Lung (tissue), 12 donors: ENCODE measurements around the gene ANKS1B. TPM values are rescaled to one million over a fixed set of nuclear protein-coding genes. Genes with fewer than 3 reads are reported as not detected.

ENCODE experiments used
- ATAC-seq: fragments of 200-7000 bp; cut with Tn5 transposase; one replicate; pipeline ENCODE4 v1.9.1; 2020; ENCODE audit warnings: moderate number of reproducible peaks; ENCODE audit not compliant: insufficient read depth, low FRiP score
- DNase-seq, 3 donors: peaks; one replicate each; pipeline ENCODE4 v3.0.0-alpha.2; 2013 to 2017
- H3K27ac ChIP-seq, 2 donors: one replicate each; pipeline ENCODE4 v1.5.1; 2013; ENCODE audit warnings: mild to moderate bottlenecking in 2 of 2, moderate library complexity in 2 of 2, control low read depth in 1 of 2, inconsistent platforms in 1 of 2, low read depth in 1 of 2, low read length in 1 of 2
- H3K27me3 ChIP-seq, 3 donors: one replicate each; pipeline ENCODE4 v1.5.1; 2013; ENCODE audit warnings: low read length in 2 of 3; ENCODE audit not compliant: control insufficient read depth in 3 of 3, insufficient read depth in 3 of 3
- H3K36me3 ChIP-seq, 4 donors: one replicate each; pipeline ENCODE4 v1.5.1; 2013; ENCODE audit warnings: low read length in 4 of 4, mild to moderate bottlenecking in 1 of 4, moderate library complexity in 1 of 4; ENCODE audit not compliant: control insufficient read depth in 4 of 4, insufficient read depth in 4 of 4
- H3K4me1 ChIP-seq, 5 donors: one replicate each; pipeline ENCODE4 v1.5.1; 2013; ENCODE audit warnings: low read length in 5 of 5, mild to moderate bottlenecking in 2 of 5, moderate library complexity in 1 of 5; ENCODE audit not compliant: control insufficient read depth in 5 of 5, insufficient read depth in 5 of 5
- H3K4me3 ChIP-seq: one replicate; pipeline ENCODE4 v1.5.1; 2013; ENCODE audit warnings: mild to moderate bottlenecking, control low read depth, moderate library complexity
- H3K9ac ChIP-seq, 2 donors: one replicate each; pipeline ENCODE4 v1.5.1; 2013; ENCODE audit warnings: low read length in 2 of 2, control low read depth in 1 of 2; ENCODE audit not compliant: insufficient read depth in 1 of 2
- H3K9me3 ChIP-seq, 4 donors: one replicate each; pipeline ENCODE4 v1.5.1; 2013; ENCODE audit warnings: low read length in 3 of 4, mild to moderate bottlenecking in 1 of 4, moderate library complexity in 1 of 4; ENCODE audit not compliant: control insufficient read depth in 4 of 4, insufficient read depth in 3 of 4
- WGBS, 2 donors: extraction: QIAGEN DNeasy Blood & Tissue Kit; methylation state at CpG; one replicate each; pipeline ENCODE4 v1.1.7; 2013; 5-methylcytosine and 5-hydroxymethylcytosine counted together
- polyA plus RNA-seq, 2 donors: library from polyadenylated mRNA; stranded (reverse); fragments of 200-250 nt; gene quantifications; one replicate each; pipeline ENCODE4 v1.2.1, GENCODE V29; 2013
- total RNA-seq, 2 donors: library from RNA; depleted of rRNA in 1 of 2; stranded (reverse); fragments of >200 nt in 1 of 2; gene quantifications; one replicate each; pipeline ENCODE4 v1.2.1, GENCODE V29; 2014 to 2021
- TF ChIP-seq, protein P1 (sequence below): IDR thresholded peaks from 2 replicates; pipeline ENCODE4 v1.5.1; 2012; ENCODE audit warnings: mild to moderate bottlenecking; ENCODE audit errors: control extremely low read depth, extremely low read depth
- donor health status: control.
- donor health status: control.
- donor health status: Bipolar disorder and iron deficiency.
- donor health status: healthy.
- donor health status: DM: yes; HTN: yes; CAD: no.

The ANKS1B gene
- total and polyA plus RNA-seq, 4 donors: 0.32 to 10.3 (median 3.7) TPM

DNA sequence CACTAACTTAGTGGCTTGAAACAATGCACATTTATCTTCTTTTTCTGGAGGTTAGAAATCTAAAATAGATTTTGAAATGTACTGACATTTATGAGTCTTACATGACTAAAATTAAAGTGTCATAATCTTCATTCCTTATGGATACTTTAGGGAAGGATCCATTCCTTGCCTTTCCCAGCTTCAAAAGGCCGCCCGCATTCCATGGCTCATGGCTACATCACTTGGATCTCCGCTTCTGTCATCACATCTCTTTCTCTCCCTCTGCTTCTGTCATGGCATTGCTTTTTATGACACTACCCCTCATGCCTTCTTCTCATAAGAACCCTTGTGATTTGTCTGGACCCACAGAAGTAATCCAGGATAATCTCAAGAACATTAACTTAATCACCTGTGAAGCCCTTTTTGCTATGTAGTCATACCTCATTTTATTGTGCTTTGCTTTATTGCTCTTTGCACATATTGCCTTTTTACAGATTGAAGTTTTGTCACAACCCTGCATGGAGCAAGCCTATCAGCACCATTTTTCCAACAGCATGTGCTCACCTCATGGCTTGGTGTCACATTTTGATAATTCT lies 270.7 kb downstream of the ANKS1B start:
- H3K4me3 ChIP-seq: no peak overlapping the region
- no peak overlapping the region for H3K27ac ChIP-seq
- peaks cover 0 to 13% (median 0%) of the 10 kb centered on the region in 4 donors for H3K9me3 ChIP-seq
- DNase-seq (no peak), ATAC-seq (no peak)
- no peak overlapping the region for H3K9ac ChIP-seq
- WGBS, 2 donors: 79 to 89% methylated on average over 3 of the region's 3 CpGs
- no peaks in the 10 kb centered on the region for H3K27me3 ChIP-seq
- no peaks in the 10 kb centered on the region for H3K4me1 ChIP-seq
- TF ChIP-seq, protein P1, sequence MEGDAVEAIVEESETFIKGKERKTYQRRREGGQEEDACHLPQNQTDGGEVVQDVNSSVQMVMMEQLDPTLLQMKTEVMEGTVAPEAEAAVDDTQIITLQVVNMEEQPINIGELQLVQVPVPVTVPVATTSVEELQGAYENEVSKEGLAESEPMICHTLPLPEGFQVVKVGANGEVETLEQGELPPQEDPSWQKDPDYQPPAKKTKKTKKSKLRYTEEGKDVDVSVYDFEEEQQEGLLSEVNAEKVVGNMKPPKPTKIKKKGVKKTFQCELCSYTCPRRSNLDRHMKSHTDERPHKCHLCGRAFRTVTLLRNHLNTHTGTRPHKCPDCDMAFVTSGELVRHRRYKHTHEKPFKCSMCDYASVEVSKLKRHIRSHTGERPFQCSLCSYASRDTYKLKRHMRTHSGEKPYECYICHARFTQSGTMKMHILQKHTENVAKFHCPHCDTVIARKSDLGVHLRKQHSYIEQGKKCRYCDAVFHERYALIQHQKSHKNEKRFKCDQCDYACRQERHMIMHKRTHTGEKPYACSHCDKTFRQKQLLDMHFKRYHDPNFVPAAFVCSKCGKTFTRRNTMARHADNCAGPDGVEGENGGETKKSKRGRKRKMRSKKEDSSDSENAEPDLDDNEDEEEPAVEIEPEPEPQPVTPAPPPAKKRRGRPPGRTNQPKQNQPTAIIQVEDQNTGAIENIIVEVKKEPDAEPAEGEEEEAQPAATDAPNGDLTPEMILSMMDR: no peak
- H3K36me3 ChIP-seq: no peaks in the 10 kb centered on the region

DNA sequence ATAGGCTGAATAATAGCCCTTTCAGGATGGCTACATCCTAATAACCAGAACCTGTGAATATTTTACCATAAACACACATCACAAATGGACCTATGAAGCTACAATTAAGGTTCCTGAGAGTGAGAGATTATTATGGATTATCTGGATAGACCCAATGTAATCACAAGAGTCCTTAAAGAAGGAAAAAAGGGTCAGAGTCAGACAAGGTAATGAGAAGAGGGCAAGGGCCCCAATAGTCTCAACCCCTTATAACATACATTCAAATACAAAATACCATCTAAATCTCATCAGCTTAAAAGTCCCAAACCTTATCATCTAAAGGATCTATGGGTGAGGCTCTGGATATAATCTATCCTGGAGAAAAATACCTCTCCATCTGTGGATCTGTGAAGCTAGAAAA lies 272.5 kb downstream of the ANKS1B start:
- no peak overlapping the region for H3K27ac ChIP-seq
- peaks cover 0 to 13% (median 0%) of the 10 kb centered on the region in 4 donors for H3K9me3 ChIP-seq
- H3K27me3 ChIP-seq: no peaks in the 10 kb centered on the region
- DNase-seq (no peak), ATAC-seq (no peak)
- no peak overlapping the region for H3K9ac ChIP-seq
- no peak overlapping the region for H3K4me3 ChIP-seq
- TF ChIP-seq, protein P1: no peak
- H3K36me3 ChIP-seq: no peaks in the 10 kb centered on the region
- H3K4me1 ChIP-seq: no peaks in the 10 kb centered on the region

DNA sequence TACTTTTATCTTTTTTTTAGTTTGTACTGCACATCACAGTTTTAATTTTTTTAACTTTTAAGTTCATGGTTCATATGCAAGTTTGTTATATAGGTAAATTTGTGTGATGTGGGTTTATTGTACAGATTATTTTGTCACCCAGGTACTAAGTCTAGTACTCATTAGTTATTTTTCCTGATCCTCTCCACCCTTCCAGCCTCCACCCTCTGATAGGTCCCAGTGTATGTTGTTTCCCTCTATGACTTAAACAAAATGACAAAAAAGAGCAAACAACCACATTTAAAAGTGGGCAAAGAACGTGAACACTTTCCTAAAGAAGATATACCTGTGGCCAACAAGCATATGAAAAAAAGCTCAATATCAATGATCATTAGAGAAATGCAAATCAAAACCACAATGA lies 273.5 kb downstream of the ANKS1B start:
- ATAC-seq (no peak), DNase-seq (no peak)
- 80 to 88% methylated on average over 1 of the region's 1 CpG for WGBS, 2 donors
- TF ChIP-seq, protein P1: no peak
- Histone ChIP-seq H3K4me1 (no peaks in the 10 kb centered on the region), H3K9me3 (peaks cover 0 to 13% (median 0%) of the 10 kb centered on the region in 4 donors), H3K9ac (no peak overlapping the region), H3K4me3 (no peak overlapping the region), H3K27me3 (no peaks in the 10 kb centered on the region), H3K36me3 (no peaks in the 10 kb centered on the region), H3K27ac (no peak overlapping the region)

DNA sequence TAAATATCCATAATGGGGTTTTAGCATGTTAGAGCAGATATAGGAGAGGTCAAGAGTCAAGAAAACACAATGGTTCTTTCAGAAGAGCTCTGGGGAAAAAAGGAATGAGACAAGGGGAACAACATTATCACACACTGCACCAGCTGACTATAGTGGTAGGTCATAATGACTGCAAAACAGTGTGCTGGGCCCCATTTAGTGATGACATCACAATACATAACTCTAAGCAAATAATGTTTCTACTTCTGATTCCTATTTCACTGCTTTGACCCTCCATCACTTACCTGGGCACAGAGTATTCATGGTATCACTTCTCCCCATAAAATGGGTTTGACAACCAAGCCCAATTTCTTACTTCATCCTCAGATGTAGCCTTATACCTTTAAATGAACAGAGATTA lies 275.1 kb downstream of the ANKS1B start:
- TF ChIP-seq, protein P1: no peak
- no peak for ATAC-seq

More for the DNA sequence above, 275.1 kb downstream of the ANKS1B start:
- H3K4me3 ChIP-seq: no peak overlapping the region
- H3K27me3 ChIP-seq: no peaks in the 10 kb centered on the region
- no peak overlapping the region for H3K27ac ChIP-seq
- no peak for DNase-seq
- no peaks in the 10 kb centered on the region for H3K36me3 ChIP-seq
- H3K4me1 ChIP-seq: no peaks in the 10 kb centered on the region
- H3K9me3 ChIP-seq: peaks cover 0 to 13% (median 0%) of the 10 kb centered on the region in 4 donors
- no peak overlapping the region for H3K9ac ChIP-seq
